ENCODE measurements around the gene C17orf107.

GRCh38 chr17:4895657-4896331 lies 3.5 kb upstream of the C17orf107 start:
- no peak for TF ChIP-seq SUZ12 (IDR thresholded peaks at IDR 0.05; ENCODE audit: extremely low read depth, insufficient read depth, insufficient read length)
- TF ChIP-seq YY1 (IDR thresholded peaks at IDR 0.05; ENCODE audit: insufficient read depth, insufficient read length), result no peak
